Measurements from ENCODE around the gene SMU1.

Gene SMU1

DNA sequence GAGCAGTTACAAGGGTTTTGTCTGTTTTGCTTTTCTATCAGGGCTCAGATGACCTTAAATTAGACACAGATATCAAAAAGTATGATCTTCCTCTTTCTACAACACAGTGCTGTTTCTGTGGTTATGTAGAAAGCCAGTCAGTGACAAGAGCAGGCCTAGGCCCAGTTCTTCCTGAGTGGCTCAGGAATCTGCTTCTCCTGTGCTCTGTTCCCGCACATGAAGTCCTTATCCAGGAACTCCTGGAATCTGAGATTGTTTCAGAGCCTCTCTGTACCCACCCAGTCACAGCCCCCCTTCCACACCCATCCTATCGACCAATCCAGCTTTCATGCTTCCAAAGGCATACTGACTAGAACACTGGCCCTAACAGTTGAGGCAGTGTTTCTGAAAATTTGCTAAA is 40.4 kb upstream of the SMU1 start:
- Histone ChIP-seq H3K36me3 (ENCODE audit: control insufficient read depth in 2 of 2, insufficient read depth in 1 of 2, low read length in 2 of 2) (peaks cover 0 to 51% of the 10 kb centered on the region in 2 experiments; a peak in 2 of 3 replicates), H3K4me1 (ENCODE audit: control insufficient read depth, insufficient read depth, low read length) (no peaks in the 10 kb centered on the region), H3K9me3 (ENCODE audit: control insufficient read depth, insufficient read depth, low read depth, low read length) (no peaks in the 10 kb centered on the region), H3K4me3 (ENCODE audit: low read depth, low read length) (no peak overlapping the region), H3K27ac (ENCODE audit: extremely low read depth, low read depth, low read length) (no peak overlapping the region)
- ChIA-PET POLR2A (interaction anchor here (0.7 kb wide), 1 partner anchor 43 kb away, joined by 7 read pairs; no protein-coding TSS in a partner anchor), CTCF (interaction anchor here (0.7 kb wide), 1 partner anchor 44 kb away, joined by 3 read pairs; no protein-coding TSS in a partner anchor)
- TF ChIP-seq HOXA7 (CRISPR knock-in tag; IDR thresholded peaks at IDR 0.05; ENCODE audit: borderline replicate concordance) (no peak), ZNF776 (tag by site-specific recombination; IDR thresholded peaks at IDR 0.05; ENCODE audit: borderline replicate concordance) (no peak), HOXD13 (CRISPR knock-in tag; IDR thresholded peaks at IDR 0.05; ENCODE audit: borderline replicate concordance) (no peak), ZNF830 (tag by site-specific recombination; IDR thresholded peaks at IDR 0.05; ENCODE audit: low read depth) (no peak), ZNF791 (tag by site-specific recombination; IDR thresholded peaks at IDR 0.05) (no peak), ZNF16 (tag by site-specific recombination; IDR thresholded peaks at IDR 0.05; ENCODE audit: low read depth) (no peak), ZNF335 (tag by site-specific recombination; conservative IDR thresholded peaks at IDR 0.05) (no peak), ZNF2 (tag by site-specific recombination; IDR thresholded peaks at IDR 0.05) (no peak), ZNF510 (tag by site-specific recombination; IDR thresholded peaks at IDR 0.05; ENCODE audit: insufficient replicate concordance) (no peak)
- TF ChIP-seq, protein P1, sequence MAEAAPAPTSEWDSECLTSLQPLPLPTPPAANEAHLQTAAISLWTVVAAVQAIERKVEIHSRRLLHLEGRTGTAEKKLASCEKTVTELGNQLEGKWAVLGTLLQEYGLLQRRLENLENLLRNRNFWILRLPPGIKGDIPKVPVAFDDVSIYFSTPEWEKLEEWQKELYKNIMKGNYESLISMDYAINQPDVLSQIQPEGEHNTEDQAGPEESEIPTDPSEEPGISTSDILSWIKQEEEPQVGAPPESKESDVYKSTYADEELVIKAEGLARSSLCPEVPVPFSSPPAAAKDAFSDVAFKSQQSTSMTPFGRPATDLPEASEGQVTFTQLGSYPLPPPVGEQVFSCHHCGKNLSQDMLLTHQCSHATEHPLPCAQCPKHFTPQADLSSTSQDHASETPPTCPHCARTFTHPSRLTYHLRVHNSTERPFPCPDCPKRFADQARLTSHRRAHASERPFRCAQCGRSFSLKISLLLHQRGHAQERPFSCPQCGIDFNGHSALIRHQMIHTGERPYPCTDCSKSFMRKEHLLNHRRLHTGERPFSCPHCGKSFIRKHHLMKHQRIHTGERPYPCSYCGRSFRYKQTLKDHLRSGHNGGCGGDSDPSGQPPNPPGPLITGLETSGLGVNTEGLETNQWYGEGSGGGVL (tag by site-specific recombination; IDR thresholded peaks at IDR 0.05), result no peak
- TF ChIP-seq, protein P2, sequence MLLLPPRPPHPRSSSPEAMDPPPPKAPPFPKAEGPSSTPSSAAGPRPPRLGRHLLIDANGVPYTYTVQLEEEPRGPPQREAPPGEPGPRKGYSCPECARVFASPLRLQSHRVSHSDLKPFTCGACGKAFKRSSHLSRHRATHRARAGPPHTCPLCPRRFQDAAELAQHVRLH (tag by site-specific recombination; IDR thresholded peaks at IDR 0.05), result no peak
- TF ChIP-seq, protein P3, sequence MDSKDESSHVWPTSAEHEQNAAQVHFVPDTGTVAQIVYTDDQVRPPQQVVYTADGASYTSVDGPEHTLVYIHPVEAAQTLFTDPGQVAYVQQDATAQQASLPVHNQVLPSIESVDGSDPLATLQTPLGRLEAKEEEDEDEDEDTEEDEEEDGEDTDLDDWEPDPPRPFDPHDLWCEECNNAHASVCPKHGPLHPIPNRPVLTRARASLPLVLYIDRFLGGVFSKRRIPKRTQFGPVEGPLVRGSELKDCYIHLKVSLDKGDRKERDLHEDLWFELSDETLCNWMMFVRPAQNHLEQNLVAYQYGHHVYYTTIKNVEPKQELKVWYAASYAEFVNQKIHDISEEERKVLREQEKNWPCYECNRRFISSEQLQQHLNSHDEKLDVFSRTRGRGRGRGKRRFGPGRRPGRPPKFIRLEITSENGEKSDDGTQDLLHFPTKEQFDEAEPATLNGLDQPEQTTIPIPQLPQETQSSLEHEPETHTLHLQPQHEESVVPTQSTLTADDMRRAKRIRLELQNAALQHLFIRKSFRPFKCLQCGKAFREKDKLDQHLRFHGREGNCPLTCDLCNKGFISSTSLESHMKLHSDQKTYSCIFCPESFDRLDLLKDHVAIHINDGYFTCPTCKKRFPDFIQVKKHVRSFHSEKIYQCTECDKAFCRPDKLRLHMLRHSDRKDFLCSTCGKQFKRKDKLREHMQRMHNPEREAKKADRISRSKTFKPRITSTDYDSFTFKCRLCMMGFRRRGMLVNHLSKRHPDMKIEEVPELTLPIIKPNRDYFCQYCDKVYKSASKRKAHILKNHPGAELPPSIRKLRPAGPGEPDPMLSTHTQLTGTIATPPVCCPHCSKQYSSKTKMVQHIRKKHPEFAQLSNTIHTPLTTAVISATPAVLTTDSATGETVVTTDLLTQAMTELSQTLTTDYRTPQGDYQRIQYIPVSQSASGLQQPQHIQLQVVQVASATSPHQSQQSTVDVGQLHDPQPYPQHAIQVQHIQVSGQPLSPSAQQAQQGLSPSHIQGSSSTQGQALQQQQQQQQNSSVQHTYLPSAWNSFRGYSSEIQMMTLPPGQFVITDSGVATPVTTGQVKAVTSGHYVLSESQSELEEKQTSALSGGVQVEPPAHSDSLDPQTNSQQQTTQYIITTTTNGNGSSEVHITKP (tag by site-specific recombination; IDR thresholded peaks at IDR 0.05), result no peak

DNA sequence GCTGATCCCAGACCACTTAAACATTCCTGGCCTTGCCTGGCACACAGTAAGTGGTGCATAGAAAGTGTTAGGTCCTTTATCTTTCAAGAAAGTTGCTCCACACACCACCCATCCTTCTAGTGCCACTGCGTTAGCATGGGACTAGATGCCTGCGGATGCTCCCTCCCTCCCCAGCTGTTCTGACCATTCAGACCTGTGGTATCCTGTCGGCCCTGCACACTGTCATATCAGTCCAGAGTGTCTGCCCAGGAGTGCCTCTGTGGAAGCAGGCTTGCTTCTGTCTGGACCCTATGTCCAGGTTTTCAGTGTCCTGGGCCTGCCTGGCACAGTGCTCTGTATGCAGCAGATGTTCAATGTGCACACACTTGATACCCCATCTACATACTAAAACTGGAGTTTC is 38.3 kb upstream of the SMU1 start:
- POLR2A ChIA-PET, result no interaction called here
- no peak overlapping the region for H3K4me3 ChIP-seq (ENCODE audit: low read depth, low read length)
- no peak overlapping the region for H3K27ac ChIP-seq (ENCODE audit: extremely low read depth, low read depth, low read length)
- no peaks in the 10 kb centered on the region for H3K4me1 ChIP-seq (ENCODE audit: control insufficient read depth, insufficient read depth, low read length)
- CTCF ChIA-PET, result no interaction called here
- H3K9me3 ChIP-seq (ENCODE audit: control insufficient read depth, insufficient read depth, low read depth, low read length), result no peaks in the 10 kb centered on the region
- peaks cover 0 to 48% of the 10 kb centered on the region in 2 experiments; a peak in 2 of 3 replicates for H3K36me3 ChIP-seq (ENCODE audit: control insufficient read depth in 2 of 2, insufficient read depth in 1 of 2, low read length in 2 of 2)
- TF ChIP-seq, protein P4, sequence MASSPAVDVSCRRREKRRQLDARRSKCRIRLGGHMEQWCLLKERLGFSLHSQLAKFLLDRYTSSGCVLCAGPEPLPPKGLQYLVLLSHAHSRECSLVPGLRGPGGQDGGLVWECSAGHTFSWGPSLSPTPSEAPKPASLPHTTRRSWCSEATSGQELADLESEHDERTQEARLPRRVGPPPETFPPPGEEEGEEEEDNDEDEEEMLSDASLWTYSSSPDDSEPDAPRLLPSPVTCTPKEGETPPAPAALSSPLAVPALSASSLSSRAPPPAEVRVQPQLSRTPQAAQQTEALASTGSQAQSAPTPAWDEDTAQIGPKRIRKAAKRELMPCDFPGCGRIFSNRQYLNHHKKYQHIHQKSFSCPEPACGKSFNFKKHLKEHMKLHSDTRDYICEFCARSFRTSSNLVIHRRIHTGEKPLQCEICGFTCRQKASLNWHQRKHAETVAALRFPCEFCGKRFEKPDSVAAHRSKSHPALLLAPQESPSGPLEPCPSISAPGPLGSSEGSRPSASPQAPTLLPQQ (tag by site-specific recombination; IDR thresholded peaks at IDR 0.05), result no peak
- TF ChIP-seq ZNF202 (tag by site-specific recombination; IDR thresholded peaks at IDR 0.05; ENCODE audit: borderline replicate concordance) (no peak), ZNF350 (tag by site-specific recombination; IDR thresholded peaks at IDR 0.05) (no peak), ZNF658 (tag by site-specific recombination; IDR thresholded peaks at IDR 0.05) (no peak), ZNF791 (tag by site-specific recombination; IDR thresholded peaks at IDR 0.05) (no peak), SP7 (tag by site-specific recombination; IDR thresholded peaks at IDR 0.05) (no peak), ZNF24 (tag by site-specific recombination; IDR thresholded peaks at IDR 0.05) (no peak), ZNF664 (tag by site-specific recombination; IDR thresholded peaks at IDR 0.05) (no peak)
- TF ChIP-seq, protein P5, sequence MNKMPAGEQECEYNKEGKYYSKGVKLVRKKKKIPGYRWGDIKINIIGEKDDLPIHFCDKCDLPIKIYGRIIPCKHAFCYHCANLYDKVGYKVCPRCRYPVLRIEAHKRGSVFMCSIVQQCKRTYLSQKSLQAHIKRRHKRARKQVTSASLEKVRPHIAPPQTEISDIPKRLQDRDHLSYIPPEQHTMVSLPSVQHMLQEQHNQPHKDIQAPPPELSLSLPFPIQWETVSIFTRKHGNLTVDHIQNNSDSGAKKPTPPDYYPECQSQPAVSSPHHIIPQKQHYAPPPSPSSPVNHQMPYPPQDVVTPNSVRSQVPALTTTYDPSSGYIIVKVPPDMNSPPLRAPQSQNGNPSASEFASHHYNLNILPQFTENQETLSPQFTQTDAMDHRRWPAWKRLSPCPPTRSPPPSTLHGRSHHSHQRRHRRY (tag by site-specific recombination; IDR thresholded peaks at IDR 0.05), result no peak
- TF ChIP-seq, protein P6, sequence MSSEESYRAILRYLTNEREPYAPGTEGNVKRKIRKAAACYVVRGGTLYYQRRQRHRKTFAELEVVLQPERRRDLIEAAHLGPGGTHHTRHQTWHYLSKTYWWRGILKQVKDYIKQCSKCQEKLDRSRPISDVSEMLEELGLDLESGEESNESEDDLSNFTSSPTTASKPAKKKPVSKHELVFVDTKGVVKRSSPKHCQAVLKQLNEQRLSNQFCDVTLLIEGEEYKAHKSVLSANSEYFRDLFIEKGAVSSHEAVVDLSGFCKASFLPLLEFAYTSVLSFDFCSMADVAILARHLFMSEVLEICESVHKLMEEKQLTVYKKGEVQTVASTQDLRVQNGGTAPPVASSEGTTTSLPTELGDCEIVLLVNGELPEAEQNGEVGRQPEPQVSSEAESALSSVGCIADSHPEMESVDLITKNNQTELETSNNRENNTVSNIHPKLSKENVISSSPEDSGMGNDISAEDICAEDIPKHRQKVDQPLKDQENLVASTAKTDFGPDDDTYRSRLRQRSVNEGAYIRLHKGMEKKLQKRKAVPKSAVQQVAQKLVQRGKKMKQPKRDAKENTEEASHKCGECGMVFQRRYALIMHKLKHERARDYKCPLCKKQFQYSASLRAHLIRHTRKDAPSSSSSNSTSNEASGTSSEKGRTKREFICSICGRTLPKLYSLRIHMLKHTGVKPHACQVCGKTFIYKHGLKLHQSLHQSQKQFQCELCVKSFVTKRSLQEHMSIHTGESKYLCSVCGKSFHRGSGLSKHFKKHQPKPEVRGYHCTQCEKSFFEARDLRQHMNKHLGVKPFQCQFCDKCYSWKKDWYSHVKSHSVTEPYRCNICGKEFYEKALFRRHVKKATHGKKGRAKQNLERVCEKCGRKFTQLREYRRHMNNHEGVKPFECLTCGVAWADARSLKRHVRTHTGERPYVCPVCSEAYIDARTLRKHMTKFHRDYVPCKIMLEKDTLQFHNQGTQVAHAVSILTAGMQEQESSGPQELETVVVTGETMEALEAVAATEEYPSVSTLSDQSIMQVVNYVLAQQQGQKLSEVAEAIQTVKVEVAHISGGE (tag by site-specific recombination; conservative IDR thresholded peaks at IDR 0.05; ENCODE audit: low read depth), result no peak
- TF ChIP-seq, protein P7, sequence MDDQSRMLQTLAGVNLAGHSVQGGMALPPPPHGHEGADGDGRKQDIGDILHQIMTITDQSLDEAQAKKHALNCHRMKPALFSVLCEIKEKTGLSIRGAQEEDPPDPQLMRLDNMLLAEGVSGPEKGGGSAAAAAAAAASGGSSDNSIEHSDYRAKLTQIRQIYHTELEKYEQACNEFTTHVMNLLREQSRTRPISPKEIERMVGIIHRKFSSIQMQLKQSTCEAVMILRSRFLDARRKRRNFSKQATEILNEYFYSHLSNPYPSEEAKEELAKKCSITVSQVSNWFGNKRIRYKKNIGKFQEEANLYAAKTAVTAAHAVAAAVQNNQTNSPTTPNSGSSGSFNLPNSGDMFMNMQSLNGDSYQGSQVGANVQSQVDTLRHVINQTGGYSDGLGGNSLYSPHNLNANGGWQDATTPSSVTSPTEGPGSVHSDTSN (CRISPR knock-in tag; IDR thresholded peaks at IDR 0.05), result no peak
